CD4-positive, alpha-beta T cell treated with Interleukin-4 for 1 hour (primary cell): ENCODE data around the gene BMPR2.
"Not testable (repeated sequence)": the region's sequence is repeated elsewhere in the genome, so short reads cannot be mapped to it uniquely, and the experiment has no call there.

ENCODE experiments used
- DNase-seq, 2 donors: peaks; one replicate each; pipeline ENCODE4 v3.0.0-alpha.2; 2020 to 2022

Gene BMPR2

DNA sequence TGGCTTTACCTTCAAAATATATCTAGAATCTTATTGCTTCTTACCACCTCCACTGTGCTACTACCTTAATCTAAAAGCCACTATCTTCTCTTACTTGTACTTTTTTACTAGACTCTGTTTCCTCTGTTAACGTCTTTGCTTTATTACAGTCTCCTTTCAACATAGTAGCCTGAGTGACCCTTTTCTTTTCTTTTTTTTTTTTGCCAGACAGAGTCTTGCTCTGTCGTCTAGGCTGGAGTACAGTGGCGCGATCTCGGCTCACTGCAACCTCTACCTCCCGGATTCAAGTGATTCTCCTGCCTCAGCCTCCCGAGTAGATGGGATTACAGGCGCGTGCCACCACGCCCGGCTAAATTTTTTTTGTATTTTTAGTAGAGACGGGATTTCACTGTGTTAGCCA is 10.4 kb downstream of the BMPR2 start:
- not testable (repeated sequence) for DNase-seq

DNA sequence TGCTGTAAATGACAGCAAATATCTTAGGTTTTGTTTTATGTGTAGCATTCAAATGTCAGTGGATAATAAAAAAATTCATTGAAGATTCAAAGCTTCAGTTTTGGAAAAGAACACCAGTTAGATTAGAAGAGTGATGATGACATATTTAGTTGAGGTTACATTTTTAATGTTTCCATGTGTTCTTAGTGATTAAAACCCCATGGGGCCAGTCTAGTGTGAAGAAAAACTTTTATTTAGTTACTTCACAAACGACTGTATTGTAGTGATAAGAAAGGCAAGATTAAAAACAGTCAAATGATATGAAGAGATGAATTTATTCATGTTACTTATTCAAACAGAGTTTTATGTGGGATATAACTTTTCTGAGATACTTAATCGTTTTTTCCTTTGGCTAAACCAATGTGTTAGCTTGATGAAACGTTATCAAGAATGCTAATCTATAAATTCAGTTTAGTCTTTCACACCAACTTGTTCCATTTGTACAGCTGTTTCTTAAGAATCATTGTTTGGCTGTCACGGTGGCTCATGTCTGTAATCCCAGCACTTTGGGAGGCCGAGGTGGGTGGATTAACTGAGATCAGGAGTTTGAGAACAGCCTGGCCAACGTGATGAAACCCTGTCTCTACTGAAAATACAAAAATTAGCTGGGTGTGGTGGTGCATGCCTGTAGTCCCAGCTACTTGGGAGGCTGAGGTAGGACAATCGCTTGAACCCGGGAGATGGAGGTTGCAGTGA is 11.6 kb downstream of the BMPR2 start:
- no peak for DNase-seq

- DNase-seq = no peak
Measured at GRCh38 chr2:202400941-202401340, 24.8 kb downstream of the BMPR2 start.

GRCh38 chr2:202405798-202406197 is 29.7 kb downstream of the BMPR2 start:
- no peak for DNase-seq

- no peak for DNase-seq
Measured at GRCh38 chr2:202406445-202406978, 30.4 kb downstream of the BMPR2 start.

DNA sequence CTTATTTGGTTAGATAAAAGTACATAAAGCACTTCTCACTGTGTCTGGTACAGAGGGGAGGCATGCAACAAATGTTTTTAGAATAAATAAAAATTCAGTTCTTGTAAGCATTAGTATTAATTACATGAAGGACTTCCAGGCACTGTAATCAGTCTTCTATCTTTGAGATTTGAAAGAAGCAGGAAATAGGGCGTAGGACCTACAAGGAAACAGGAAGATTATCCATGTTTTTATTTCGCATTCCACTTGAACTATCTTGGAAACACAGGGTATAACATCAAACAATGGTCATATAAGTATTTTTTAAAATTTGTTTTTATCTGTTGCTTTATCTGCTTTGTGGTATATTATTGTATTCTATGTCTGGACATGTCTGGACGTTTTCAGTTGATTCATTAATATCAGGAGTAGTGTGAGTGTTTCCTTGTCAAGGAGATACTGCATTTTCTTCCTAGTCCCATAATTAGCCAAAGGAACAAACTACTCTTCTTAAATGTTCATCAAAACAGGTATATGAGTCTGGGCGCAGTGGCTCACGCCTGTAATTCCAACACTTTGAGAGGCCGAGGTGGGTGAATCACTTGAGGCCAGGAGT is 32.5 kb downstream of the BMPR2 start:
- no peak for DNase-seq

- no peak for DNase-seq
Measured at GRCh38 chr2:202410092-202410491, 34.0 kb downstream of the BMPR2 start.

- no peak for DNase-seq
Measured at GRCh38 chr2:202411097-202411496, 35.0 kb downstream of the BMPR2 start.

DNA sequence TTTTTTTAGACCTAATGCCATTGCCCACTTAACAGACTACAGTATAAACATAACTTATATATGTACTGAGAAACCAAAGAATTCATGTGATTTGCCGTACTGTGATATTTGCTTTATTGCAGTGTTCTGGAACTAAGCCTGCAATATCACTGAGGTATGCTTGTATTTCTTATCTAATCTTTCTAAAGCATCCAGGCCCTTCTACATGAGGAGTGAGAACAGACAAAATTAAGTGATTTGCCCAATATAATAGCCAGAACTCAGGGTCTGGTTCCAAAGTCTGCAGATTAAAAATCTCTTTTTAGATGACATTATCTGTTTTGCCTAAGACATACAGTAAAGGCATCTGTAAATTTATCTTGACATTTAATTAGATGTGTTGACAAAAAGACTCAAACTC is 41.9 kb downstream of the BMPR2 start:
- DNase-seq = no peak

DNA sequence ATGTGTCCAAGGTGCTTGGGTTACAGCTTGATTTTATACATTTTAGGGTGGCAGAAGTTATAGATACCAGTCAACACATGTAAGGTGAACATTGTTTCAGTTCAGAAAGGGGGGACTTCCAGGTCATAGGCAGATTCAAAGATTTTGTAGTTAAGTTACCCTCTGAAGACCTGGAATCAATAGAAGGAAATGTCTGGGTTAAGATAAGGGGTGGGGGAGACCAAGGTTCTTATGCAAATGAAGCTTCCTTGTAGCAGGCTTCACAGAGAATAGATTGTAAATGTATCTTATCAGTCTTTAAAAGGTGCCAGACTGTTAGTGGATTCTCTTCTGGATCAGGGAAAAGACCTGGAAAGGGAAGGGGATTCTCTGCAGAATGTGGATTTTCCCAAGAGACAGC is 42.4 kb downstream of the BMPR2 start:
- no peak for DNase-seq

GRCh38 chr2:202423139-202423538 is 47.0 kb downstream of the BMPR2 start:
- DNase-seq = no peak

GRCh38 chr2:202425036-202425435 is 48.9 kb downstream of the BMPR2 start:
- no peak for DNase-seq

DNA sequence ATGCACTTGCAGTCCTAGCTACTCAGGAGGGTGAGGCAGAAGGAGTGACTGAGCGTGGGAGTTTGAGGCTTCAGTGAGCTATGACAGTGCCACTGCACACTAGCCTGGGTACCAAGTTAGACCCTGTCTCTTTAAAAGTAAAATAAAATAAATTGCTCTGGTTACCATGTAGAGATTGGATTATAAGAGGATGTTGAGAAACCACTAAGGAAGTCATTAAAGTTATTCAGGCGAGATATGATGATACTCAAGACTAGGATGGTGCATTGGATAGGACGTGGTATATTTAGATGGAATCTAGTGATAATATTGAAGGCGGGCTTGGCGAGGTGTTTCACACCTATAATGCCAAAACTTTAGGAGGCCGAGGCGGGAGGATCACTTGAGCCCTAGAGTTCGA is 50.6 kb downstream of the BMPR2 start:
- no peak for DNase-seq

GRCh38 chr2:202429164-202429980 is 53.2 kb downstream of the BMPR2 start:
- no peak for DNase-seq

DNA sequence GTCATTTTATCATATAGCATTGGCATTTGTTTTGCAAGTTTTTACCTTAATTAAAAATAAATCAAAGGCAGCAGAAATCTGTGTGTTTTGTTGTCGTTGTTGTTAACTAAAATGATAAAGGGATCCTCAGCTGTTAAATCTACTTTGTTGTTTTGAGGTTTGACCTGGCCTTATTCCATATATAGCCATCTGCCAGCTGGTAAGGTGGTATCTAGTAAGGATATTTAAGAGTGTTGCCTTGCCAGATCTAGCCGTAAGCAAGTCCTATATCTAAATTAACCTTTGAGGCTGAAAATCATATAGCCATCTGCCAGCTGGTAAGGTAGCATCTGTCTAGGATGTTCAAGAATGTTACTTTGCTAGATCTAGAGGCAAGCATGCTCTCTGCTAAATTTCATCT is 56.6 kb downstream of the BMPR2 start:
- no peak for DNase-seq

GRCh38 chr2:202434472-202434871 is 58.3 kb downstream of the BMPR2 start:
- no peak for DNase-seq

DNA sequence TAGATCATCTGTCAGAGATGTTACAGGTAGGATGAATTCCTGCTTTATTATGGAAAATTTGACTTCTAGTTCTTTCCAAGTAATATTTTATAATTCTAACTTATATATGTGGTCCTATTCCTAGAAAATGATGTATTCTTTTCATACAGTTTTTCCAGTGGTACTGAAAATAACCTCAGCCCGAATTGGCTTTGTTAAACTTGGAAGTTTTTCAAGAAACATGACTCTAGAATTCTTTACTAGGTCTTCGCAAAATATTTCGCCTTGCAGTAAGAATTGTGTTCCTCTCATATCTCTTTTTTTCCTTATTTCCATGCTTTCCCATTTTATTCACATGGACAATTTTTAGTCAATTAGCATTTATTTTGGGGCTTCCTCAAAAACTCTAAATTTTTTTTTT is 60.5 kb downstream of the BMPR2 start:
- no peak for DNase-seq

GRCh38 chr2:202440117-202440516 is 64.0 kb downstream of the BMPR2 start:
- DNase-seq = not testable (repeated sequence)

- DNase-seq = no peak
Measured at GRCh38 chr2:202442882-202443281, 66.8 kb downstream of the BMPR2 start.

- DNase-seq = no peak
Measured at GRCh38 chr2:202444000-202444399, 67.9 kb downstream of the BMPR2 start.

DNA sequence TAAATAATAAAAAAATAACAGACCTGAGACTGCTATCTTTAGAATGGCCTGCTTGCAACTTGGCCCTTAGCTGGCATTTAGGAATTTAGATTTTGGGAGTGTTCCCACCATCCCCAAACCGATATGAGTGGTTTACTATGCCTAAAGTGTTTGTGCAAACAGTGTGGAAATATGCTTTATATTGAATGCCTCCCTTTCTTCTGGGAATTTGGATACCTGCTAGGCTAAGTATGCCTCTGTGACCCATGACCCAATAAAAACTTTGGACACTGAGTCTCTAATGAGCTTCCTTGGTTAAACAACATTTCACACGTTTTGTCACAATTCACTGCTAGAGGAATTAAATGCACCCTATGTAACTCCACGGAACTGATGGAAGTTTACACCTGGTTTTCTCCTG is 73.2 kb downstream of the BMPR2 start:
- no peak for DNase-seq

DNA sequence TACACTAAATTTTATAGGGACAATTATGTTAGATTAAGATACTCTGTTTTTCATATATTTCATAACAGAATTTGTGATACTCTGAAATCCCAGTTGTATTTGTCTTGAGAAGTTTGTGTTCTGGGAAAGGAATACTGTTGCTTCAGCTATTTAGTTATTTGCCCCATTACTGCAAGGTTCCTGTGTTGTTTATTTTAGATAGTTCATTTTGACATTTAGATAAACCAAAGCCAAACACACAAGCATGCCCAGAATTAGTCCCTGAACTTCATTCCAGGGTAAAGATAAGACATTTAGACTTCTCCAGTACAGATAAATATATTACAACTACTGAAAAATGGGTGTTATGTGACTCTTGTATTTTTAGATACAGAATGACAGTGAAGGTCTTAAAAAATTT is 74.7 kb downstream of the BMPR2 start:
- DNase-seq = no peak

DNA sequence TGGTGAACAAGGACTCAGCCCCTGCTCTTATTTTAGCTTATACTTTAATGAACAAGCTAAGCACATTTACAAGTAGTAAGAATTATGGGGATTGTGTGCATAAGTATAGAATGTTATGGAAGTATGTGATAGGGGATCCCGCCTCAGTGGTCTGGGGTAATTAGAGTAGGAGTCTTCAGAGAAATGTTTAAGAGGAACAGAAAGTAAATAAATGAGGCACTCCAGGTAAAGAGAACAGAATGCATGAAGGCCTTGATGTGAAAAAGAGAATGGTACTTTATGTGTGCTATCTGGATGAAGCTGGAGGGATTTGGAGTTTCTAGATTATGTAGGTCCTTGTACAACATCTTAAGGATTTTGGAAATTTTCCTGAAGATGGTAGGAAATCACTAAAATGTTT is 76.6 kb downstream of the BMPR2 start:
- no peak for DNase-seq

DNA sequence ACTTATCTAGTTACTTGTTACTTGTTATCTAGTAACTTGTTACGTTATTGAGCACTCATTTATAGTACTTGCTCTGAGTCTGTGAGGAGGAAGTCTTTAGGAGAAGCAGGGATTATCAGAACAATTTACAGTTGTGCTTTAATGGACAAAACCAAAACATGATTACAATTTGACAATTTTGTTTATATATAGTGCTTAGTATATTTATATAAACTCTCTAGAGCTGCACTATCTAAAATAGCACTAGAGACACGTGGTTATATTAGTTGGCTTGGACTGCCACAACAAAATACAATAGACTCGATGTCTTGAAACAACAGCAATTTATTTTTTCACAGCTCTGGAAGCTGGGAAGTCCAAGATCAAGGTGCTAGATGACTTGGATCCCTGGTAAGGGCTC is 78.4 kb downstream of the BMPR2 start:
- DNase-seq = no peak
